Breast epithelium (tissue), 4 donors: ENCODE data around the gene DYNC1I1. TPM values are rescaled to one million over a fixed set of nuclear protein-coding genes. Genes with fewer than 3 reads are reported as not detected.

Source experiments
- DNase-seq, 2 donors: peaks; one replicate each; pipeline ENCODE4 v3.0.0-alpha.2; 2019; ENCODE audit warnings: low spot score in 2 of 2
- H3K27ac ChIP-seq, 2 donors: fragments of 200-600 bp; sonication (generic) in 1 of 2; one replicate each; pipeline ENCODE4 v1.5.1; 2016 to 2019; ENCODE audit warnings: mild to moderate bottlenecking in 1 of 2
- H3K27me3 ChIP-seq, 2 donors: fragments of 200-600 bp; sonication (generic) in 1 of 2; one replicate each; pipeline versions ENCODE4 v1.5.1 to v1.6.0; 2017 to 2019; ENCODE audit warnings: control low read depth in 1 of 2, mild to moderate bottlenecking in 1 of 2
- H3K36me3 ChIP-seq: fragments of 200-600 bp; one replicate; pipeline ENCODE4 v1.5.1; 2019
- H3K4me1 ChIP-seq, 2 donors: fragments of 200-600 bp; sonication (generic); one replicate each; pipeline ENCODE4 v1.5.1; 2016 to 2019; ENCODE audit warnings: control low read depth in 1 of 2
- H3K4me3 ChIP-seq, 3 donors: fragments of 200-600 bp; sonication (generic); 1 replicate in 2 of 3; 2 replicates in 1 of 3; pipeline ENCODE4 v1.5.1; 2016 to 2019; ENCODE audit warnings: mild to moderate bottlenecking in 3 of 3, moderate library complexity in 2 of 3
- H3K9me3 ChIP-seq, 2 donors: fragments of 200-600 bp; sonication (generic) in 1 of 2; one replicate each; pipeline ENCODE4 v1.5.1; 2016 to 2019; ENCODE audit warnings: control low read depth in 1 of 2
- CTCF ChIP-seq, 3 donors: fragments of 450-650 bp; IDR thresholded peaks; one replicate each; pipeline ENCODE4 v1.5.1; 2016 to 2017; ENCODE audit warnings: antibody characterized with exemption in 3 of 3, mild to moderate bottlenecking in 3 of 3, moderate library complexity in 3 of 3
- POLR2A ChIP-seq: fragments of 450-650 bp; IDR thresholded peaks from one replicate; pipeline ENCODE4 v1.6.1; 2016; ENCODE audit warnings: antibody characterized with exemption, mild to moderate bottlenecking, moderate library complexity
- POLR2AphosphoS5 ChIP-seq, 3 donors: sonication (generic); formaldehyde crosslinking; IDR thresholded peaks; one replicate each; pipeline ENCODE4 v1.6.1; 2017; ENCODE audit warnings: antibody characterized with exemption in 3 of 3
- intact Hi-C: fragments of 100-400 bp; cut with DNase I; formaldehyde crosslinking; loops from one replicate; pipeline ENCODE4 v1.15.1; 2023; ENCODE audit warnings: low total_unique reads
- total RNA-seq, 3 donors: library from RNA; depleted of rRNA; stranded (reverse); fragments of >200 nt; gene quantifications; one replicate each; pipeline ENCODE4 v1.1.0, GENCODE V29; 2016

DYNC1I1 gene
- total RNA-seq, 3 donors from 2014 or later, result 5.7 to 7.7 (median 6.6) TPM

- Histone ChIP-seq H3K36me3 (no peaks in the 10 kb centered on the region), H3K4me1 (no peaks in the 10 kb centered on the region), H3K27ac (no peak overlapping the region), H3K4me3 (no peak overlapping the region), H3K9me3 (no peaks in the 10 kb centered on the region), H3K27me3 (no peaks in the 10 kb centered on the region)
- no peak for DNase-seq
- intact Hi-C loops, result no loop called here
- no peak for TF ChIP-seq POLR2A
- TF ChIP-seq POLR2AphosphoS5 (IDR thresholded peaks at IDR 0.05), result no peak
- TF ChIP-seq CTCF (IDR thresholded peaks at IDR 0.05), result no peak
These were observed 28.4 kb downstream of the DYNC1I1 start for GRCh38 chr7:95800787-95801186.

- TF ChIP-seq POLR2A (no peak), POLR2AphosphoS5 (IDR thresholded peaks at IDR 0.05) (no peak), CTCF (IDR thresholded peaks at IDR 0.05) (no peak)
- DNase-seq, result no peak
- intact Hi-C loops, result no loop called here
- Histone ChIP-seq H3K4me1 (no peaks in the 10 kb centered on the region), H3K36me3 (no peaks in the 10 kb centered on the region), H3K27me3 (no peaks in the 10 kb centered on the region), H3K4me3 (no peak overlapping the region), H3K27ac (no peak overlapping the region), H3K9me3 (no peaks in the 10 kb centered on the region)
These were observed 29.9 kb downstream of the DYNC1I1 start for GRCh38 chr7:95802270-95802669.

GRCh38 chr7:95804052-95804451, 31.7 kb downstream of the DYNC1I1 start:
- DNase-seq, result no peak
- intact Hi-C loops, result no loop called here
- Histone ChIP-seq H3K27me3 (no peaks in the 10 kb centered on the region), H3K4me1 (no peaks in the 10 kb centered on the region), H3K36me3 (no peaks in the 10 kb centered on the region), H3K27ac (no peak overlapping the region), H3K9me3 (no peaks in the 10 kb centered on the region), H3K4me3 (no peak overlapping the region)
- TF ChIP-seq CTCF (IDR thresholded peaks at IDR 0.05), result no peak
- no peak for TF ChIP-seq POLR2AphosphoS5 (IDR thresholded peaks at IDR 0.05)
- no peak for TF ChIP-seq POLR2A

- H3K36me3 ChIP-seq, result no peaks in the 10 kb centered on the region
- H3K27me3 ChIP-seq, result no peaks in the 10 kb centered on the region
- TF ChIP-seq POLR2A, result no peak
- no peak for TF ChIP-seq POLR2AphosphoS5 (IDR thresholded peaks at IDR 0.05)
- TF ChIP-seq CTCF (IDR thresholded peaks at IDR 0.05), result no peak
- no peak overlapping the region for H3K4me3 ChIP-seq
- intact Hi-C loops, result no loop called here
- no peak for DNase-seq
- no peaks in the 10 kb centered on the region for H3K9me3 ChIP-seq
- H3K4me1 ChIP-seq, result no peaks in the 10 kb centered on the region
- no peak overlapping the region for H3K27ac ChIP-seq
These were observed 33.6 kb downstream of the DYNC1I1 start for GRCh38 chr7:95805909-95806308.

GRCh38 chr7:95808396-95808795, 36.0 kb downstream of the DYNC1I1 start:
- Histone ChIP-seq H3K27me3 (no peaks in the 10 kb centered on the region), H3K4me1 (no peaks in the 10 kb centered on the region), H3K36me3 (no peaks in the 10 kb centered on the region), H3K9me3 (no peaks in the 10 kb centered on the region), H3K27ac (no peak overlapping the region), H3K4me3 (no peak overlapping the region)
- intact Hi-C loops, result no loop called here
- TF ChIP-seq CTCF (IDR thresholded peaks at IDR 0.05) (no peak), POLR2A (no peak), POLR2AphosphoS5 (IDR thresholded peaks at IDR 0.05) (no peak)
- DNase-seq, result no peak
